Muscle layer of colon (tissue), 2 donors: ENCODE results near the gene TNMD.

Source experiments
- H3K27ac ChIP-seq: one replicate; pipeline ENCODE4 v1.7.0; 2013; ENCODE audit warnings: low read depth, mild to moderate bottlenecking, low read length, moderate library complexity
- H3K27me3 ChIP-seq, 2 donors: one replicate each; pipeline ENCODE4 v1.7.0; 2013; ENCODE audit warnings: low read length in 2 of 2, mild to moderate bottlenecking in 2 of 2; ENCODE audit not compliant: insufficient read depth in 2 of 2, control insufficient read depth in 1 of 2
- H3K36me3 ChIP-seq: one replicate; pipeline ENCODE4 v1.7.0; 2013; ENCODE audit warnings: mild to moderate bottlenecking, low read length; ENCODE audit not compliant: insufficient read depth
- H3K4me1 ChIP-seq: one replicate; pipeline ENCODE4 v1.7.0; 2013; ENCODE audit warnings: mild to moderate bottlenecking, low read length; ENCODE audit not compliant: insufficient read depth
- H3K4me3 ChIP-seq, 2 donors: one replicate each; pipeline ENCODE4 v1.7.0; 2013; ENCODE audit warnings: low read length in 2 of 2, low read depth in 1 of 2, mild to moderate bottlenecking in 1 of 2, moderate library complexity in 1 of 2
- H3K9ac ChIP-seq: one replicate; pipeline ENCODE4 v1.7.0; 2013; ENCODE audit warnings: low read length
- H3K9me3 ChIP-seq: one replicate; pipeline ENCODE4 v1.7.0; 2013; ENCODE audit warnings: mild to moderate bottlenecking, low read length
- donor health status: abdominal sarcoma.
- donor health status: Adenocarcinoma of cecum.

The TNMD gene

GRCh38 chrX:100645106-100645505 lies 60.4 kb downstream of the TNMD start:
- Histone ChIP-seq H3K27ac (no peak overlapping the region), H3K27me3 (peaks cover 0 to 13% of the 10 kb centered on the region in 2 donors), H3K9me3 (no peaks in the 10 kb centered on the region), H3K4me3 (no peak overlapping the region), H3K9ac (no peak overlapping the region), H3K36me3 (no peaks in the 10 kb centered on the region), H3K4me1 (no peaks in the 10 kb centered on the region)

GRCh38 chrX:100647095-100647494 lies 62.4 kb downstream of the TNMD start:
- Histone ChIP-seq H3K4me1 (no peaks in the 10 kb centered on the region), H3K27me3 (peaks cover 0 to 7% of the 10 kb centered on the region in 2 donors), H3K9ac (no peak overlapping the region), H3K36me3 (no peaks in the 10 kb centered on the region), H3K27ac (no peak overlapping the region), H3K4me3 (no peak overlapping the region), H3K9me3 (no peaks in the 10 kb centered on the region)

GRCh38 chrX:100647739-100648138 lies 63.0 kb downstream of the TNMD start:
- no peaks in the 10 kb centered on the region for H3K4me1 ChIP-seq
- no peak overlapping the region for H3K4me3 ChIP-seq
- no peak overlapping the region for H3K27ac ChIP-seq
- peaks cover 0 to 7% of the 10 kb centered on the region in 2 donors for H3K27me3 ChIP-seq
- no peak overlapping the region for H3K9ac ChIP-seq
- H3K36me3 ChIP-seq, result no peaks in the 10 kb centered on the region
- no peaks in the 10 kb centered on the region for H3K9me3 ChIP-seq

- no peak overlapping the region for H3K9ac ChIP-seq
- H3K4me1 ChIP-seq, result no peaks in the 10 kb centered on the region
- no peaks in the 10 kb centered on the region for H3K36me3 ChIP-seq
- no peaks in the 10 kb centered on the region for H3K9me3 ChIP-seq
- H3K4me3 ChIP-seq, result no peak overlapping the region
- H3K27me3 ChIP-seq, result peaks cover 0 to 7% of the 10 kb centered on the region in 2 donors
- H3K27ac ChIP-seq, result no peak overlapping the region
These were observed 64.0 kb downstream of the TNMD start for GRCh38 chrX:100648458-100649417.
